HG03439 (cell line): ENCODE results near the gene MATK.

Experiments used
- ATAC-seq: cut with Tn5 transposase; IDR thresholded peaks from one replicate; pipeline ENCODE4 v1.9.1; 2021; ENCODE audit warnings: mild to moderate bottlenecking, moderate library complexity; ENCODE audit not compliant: unreplicated experiment

Gene MATK

DNA sequence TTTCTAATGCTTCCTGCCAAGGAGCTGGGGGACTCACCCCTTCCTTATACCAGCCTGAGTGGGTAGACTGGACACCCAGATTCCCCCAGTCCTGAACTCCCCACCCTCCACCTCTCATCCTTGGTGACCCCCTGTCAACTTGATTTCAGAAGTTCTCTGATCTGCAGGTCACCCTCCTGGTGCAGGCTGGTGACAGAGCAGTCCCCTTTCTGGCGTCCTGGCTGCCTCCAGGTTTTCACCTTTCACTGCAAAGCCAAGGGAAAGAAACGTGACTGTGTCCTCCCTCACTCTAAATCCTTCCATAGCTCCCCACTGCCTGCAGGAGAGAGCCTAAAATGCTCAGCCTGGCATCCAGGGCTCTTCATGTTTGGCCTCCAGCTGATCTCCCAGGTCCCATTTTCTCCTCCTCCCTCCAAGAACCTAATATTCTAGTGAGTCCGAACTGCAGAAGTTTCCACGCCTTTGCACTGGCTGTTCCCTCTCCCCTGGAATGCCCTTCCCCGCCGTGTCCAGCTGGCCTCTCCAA is 4.1 kb upstream of the MATK start:
- ATAC-seq = no peak

DNA sequence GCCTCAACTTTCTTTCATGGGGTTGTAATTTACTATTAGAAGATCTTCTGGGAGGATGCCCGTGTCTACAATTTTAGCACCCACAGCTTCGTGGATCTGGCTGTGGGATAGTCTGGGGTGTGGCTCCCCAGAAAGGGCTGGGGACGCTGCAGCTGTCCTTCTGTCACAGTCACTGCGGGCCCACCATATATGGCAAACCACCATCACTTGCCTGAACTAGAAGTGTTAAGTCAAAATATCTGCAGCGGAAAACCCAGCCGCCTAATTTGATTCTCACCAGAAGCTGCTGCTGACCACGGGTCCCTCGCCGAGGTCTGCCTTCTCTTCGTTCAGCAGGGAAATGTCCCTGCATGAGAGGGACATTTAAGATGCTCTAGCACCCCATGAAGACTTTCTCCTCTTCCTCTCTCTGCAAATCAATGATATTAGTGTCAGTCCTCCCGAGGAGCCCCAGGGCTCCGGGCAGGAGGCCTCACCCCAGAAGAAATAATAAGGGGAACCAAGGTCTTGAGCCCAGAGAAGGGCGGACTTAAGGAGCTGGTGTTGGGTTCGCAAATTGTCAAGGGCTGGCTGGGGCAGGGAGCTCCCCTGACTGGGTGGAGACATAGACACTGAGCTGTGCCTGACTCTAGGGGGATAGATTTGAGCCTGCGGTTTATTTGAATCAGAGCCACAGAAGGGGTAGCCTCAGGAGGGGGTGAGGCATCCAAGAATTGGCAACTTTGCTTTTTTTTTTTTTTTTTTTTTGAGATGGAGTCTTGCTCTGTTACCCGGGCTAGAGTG is 3.0 kb upstream of the MATK start:
- no peak for ATAC-seq

- ATAC-seq = no peak
These were observed 687 bp downstream of the MATK start for GRCh38 chr19:3785451-3785937.

GRCh38 chr19:3784607-3785450 is 1.4 kb downstream of the MATK start:
- ATAC-seq = no peak

DNA sequence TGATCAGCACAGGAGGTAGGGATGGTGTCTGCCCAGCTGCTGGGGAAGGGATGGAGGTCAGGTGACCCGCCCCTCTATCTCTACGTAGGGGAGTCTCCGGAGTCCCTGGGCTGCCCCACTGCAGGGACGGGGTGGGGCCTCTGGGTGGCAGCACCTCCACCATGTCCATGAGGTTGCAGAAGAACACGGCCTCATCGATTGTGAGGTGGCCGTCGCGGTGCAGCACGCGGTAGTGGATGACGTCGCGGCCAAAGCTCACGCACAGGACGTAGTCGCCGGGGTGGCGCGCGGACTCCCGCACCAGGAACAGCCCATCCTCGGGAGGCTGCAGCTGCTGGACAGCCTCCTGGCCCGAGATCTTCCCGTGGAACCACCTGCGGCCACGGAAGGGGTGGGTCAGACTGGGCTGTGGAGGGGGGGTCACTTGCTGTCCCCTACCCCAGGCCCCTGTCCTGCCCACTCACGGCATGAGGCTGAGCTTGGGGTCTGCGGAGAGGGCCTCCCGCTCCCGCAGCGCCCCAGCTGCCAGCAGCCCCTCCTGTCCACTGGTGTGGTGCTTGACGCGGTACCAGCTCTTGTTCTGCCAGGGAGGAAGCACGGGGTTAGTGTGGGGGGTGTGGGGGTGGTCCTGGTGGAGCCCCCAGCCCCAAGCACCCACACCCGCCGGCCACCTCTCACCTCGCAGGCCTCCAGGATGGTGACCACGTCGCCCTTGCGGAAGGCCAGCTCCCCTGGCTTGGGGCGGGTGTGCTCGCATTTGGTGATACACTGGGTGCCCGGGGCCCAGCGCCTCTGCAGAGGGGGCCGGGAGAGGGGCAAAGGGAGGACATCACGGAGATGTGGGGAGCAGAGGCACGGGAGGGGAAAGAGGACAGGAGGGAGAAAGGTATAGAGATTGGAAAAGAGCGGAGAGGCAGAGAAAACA is 2.3 kb downstream of the MATK start:
- ATAC-seq = no peak

GRCh38 chr19:3782903-3783302 is 3.3 kb downstream of the MATK start:
- ATAC-seq = no peak

- ATAC-seq = no peak
These were observed 3.9 kb downstream of the MATK start for GRCh38 chr19:3782330-3782729.

DNA sequence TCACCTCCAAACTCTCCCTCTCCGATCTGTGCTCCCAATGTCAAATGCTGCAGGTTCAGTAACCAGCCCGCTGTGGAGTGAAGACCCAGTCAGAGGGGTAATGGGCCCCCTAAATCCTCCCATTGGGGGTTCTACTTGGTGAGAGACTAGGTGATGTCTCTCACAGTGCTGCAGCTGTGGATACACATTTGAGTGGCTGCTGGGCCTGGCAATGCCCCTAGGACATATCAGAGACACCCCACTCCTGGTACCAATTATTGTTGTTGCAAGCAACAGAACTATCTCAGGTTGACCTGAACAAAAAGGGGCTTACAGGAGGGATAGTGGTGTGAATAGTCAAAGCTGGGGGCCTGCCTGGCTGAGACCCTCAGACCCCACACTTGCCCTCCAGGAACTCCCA is 4.6 kb downstream of the MATK start:
- ATAC-seq = no peak

DNA sequence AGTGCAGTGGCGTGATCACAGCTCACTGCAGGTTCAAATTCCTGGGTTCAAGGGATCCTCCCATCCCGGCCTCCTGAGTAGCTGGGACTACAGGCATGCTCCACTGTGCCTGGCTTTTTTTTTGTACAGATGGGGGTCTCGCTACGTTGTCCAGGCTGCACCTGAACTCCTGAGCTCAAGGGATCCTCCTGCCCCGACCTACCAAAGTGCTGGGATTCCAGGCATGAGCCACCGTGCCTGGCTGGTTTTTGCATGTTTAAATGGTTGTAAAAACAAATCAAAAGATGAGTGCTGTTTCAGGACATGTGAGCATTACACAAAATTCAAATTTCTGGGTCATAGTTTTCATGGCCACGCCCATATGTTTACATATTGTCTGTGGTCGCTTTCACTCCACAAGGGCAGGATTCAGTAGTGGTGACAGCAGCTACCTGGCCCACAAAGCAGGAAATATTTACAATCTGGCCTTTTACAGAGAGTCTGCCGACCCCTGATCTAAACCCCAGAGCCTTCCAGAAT is 5.3 kb downstream of the MATK start:
- ATAC-seq = no peak

DNA sequence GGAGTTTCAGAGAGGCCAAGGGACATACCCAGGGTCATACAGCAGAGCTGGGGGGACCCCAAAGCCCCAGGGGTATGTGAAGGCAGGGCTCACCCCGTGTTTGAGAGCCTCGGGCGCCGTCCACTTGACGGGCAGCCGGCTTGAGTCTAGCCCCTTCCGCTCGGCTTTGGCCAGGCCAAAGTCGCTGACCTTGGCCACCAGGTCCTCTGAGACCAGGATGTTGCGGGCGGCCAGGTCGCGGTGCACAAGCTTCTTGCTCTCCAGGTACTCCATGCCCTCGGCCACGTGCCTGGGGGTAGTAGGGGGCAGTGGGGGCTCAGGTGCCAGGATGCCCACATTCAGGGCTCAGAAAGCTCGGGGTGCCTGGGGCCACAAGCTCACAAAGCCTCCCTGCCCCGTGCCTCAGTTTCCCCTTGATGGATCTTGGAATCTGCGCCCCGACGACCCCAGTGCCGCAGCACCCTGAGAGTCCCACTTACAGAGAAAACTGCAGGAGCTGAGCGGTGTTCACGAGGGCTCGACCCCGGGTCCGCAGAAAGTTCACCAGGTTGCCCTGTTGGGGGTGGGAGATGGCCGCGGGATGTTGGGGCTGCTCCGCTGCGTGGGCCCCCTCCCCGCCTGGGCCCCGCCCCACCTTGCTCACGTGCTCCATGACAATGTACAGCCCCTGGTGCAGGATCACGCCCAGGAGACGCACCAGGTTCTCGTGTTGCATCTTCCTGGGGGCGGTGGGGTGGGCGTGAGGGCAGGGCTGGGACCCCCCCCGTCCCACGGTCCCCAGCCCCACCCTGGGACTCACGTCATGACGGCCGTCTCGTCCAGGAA is 7.1 kb downstream of the MATK start:
- no peak for ATAC-seq

- no peak for ATAC-seq
These were observed 7.9 kb downstream of the MATK start for GRCh38 chr19:3778104-3778867.

- no peak for ATAC-seq
These were observed 9.6 kb downstream of the MATK start for GRCh38 chr19:3776479-3777040.

GRCh38 chr19:3775831-3776230 is 10.3 kb downstream of the MATK start:
- ATAC-seq = no peak

DNA sequence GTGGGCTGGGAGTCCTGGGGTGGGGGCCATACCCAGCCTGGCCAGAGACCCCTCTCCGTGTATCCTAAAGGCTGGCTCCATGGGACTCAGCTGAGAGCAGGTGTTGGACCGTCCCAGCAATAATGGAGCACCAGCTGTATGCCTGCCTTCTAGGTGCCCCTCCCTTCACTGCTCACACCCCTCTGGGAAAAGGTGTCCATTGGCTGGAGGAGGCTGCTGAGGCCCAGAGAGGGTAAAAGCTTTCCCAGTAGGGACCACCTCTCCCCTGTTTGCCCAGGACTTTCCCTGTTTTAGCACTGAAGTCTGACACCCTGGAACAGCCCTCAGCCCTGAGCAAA is 10.8 kb downstream of the MATK start:
- no peak for ATAC-seq

- no peak for ATAC-seq
These were observed 11.4 kb downstream of the MATK start for GRCh38 chr19:3774621-3775373.

DNA sequence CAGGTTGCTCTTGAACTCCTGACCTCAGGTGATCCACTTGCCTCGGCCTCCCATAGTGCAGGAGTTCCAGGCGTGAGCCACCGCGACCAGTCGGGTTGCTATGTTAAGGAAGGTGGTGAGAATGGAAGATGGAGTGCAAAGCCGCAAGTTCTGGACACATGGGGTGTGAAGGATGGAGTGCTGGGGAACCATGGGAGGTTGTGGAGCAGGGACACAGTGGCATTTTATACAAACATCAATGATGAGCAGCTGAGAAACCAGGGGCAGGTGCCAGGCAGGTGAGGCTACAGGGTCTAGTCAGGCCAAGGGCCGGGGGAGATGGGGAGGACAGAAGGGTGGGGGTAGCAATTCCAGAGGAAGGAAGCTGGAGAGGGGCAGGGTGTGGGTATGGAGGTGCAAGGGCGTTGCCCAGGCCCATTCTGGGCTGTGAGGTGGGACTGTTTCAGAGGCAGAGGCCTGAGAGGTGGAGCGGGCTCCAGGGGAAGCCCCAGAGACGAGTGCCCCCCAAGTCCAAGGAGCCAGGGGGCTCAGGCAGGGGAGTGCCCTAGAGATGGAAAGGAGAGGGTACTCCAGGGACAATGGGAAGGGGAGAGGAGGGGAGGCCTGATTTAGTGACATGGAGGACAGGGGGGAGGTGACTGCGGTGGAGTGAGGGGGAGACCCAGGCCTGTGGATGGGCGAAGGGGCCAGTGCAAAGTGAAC is 12.2 kb downstream of the MATK start:
- ATAC-seq = no peak

- no peak for ATAC-seq
These were observed 14.2 kb downstream of the MATK start, which contains the start of gene RAX2 for GRCh38 chr19:3771906-3772455. Gene RAX2, minus strand, starts transcription at chr19:3772228. Its CDS starts 486 bp downstream, at chr19:3771742.
